AG10803 (cell line): Measurements from ENCODE around the gene PBX3.

Experiments used
- DNase-seq: peaks from one replicate; pipeline ENCODE4 v3.0.0; 2010; ENCODE audit warnings: low read depth
- H3K4me3 ChIP-seq: 2 replicates; pipeline ENCODE4 v1.5.1; 2011; ENCODE audit warnings: mild to moderate bottlenecking, low read length, control low read depth
- CTCF ChIP-seq: conservative IDR thresholded peaks from 2 replicates; pipeline ENCODE4 v1.5.1; 2011; ENCODE audit warnings: mild to moderate bottlenecking, low read length, control low read depth, inconsistent platforms

PBX3 gene

GRCh38 chr9:125966959-125967711, 220.0 kb downstream of the PBX3 start:
- no peak overlapping the region for H3K4me3 ChIP-seq
- TF ChIP-seq CTCF = no peak
- DNase-seq = no peak

GRCh38 chr9:125968714-125969374, 221.7 kb downstream of the PBX3 start:
- no peak for DNase-seq
- no peak for TF ChIP-seq CTCF

GRCh38 chr9:125969462-125969861, 222.3 kb downstream of the PBX3 start:
- no peak for TF ChIP-seq CTCF
- DNase-seq = no peak
- no peak overlapping the region for H3K4me3 ChIP-seq

More at GRCh38 chr9:125968714-125969374, 221.7 kb downstream of the PBX3 start:
- H3K4me3 ChIP-seq = no peak overlapping the region

- no peak overlapping the region for H3K4me3 ChIP-seq
- no peak for DNase-seq
- no peak for TF ChIP-seq CTCF
Observed at GRCh38 chr9:125969868-125970267, 222.7 kb downstream of the PBX3 start.

- no peak overlapping the region for H3K4me3 ChIP-seq
- DNase-seq = no peak
- TF ChIP-seq CTCF = no peak
Observed at GRCh38 chr9:125970340-125970739, 223.2 kb downstream of the PBX3 start.

GRCh38 chr9:125971050-125971449, 223.9 kb downstream of the PBX3 start:
- H3K4me3 ChIP-seq = no peak overlapping the region
- no peak for TF ChIP-seq CTCF
- no peak for DNase-seq
